GM12865 (cell line): ENCODE measurements around the gene NUMB.
"Not testable (repeated sequence)": the region's sequence is repeated elsewhere in the genome, so short reads cannot be mapped to it uniquely, and the experiment has no call there.

Experiments
- DNase-seq: peaks from one replicate; pipeline ENCODE4 v3.0.0; 2010; ENCODE audit warnings: low read depth
- H3K4me3 ChIP-seq: 2 replicates; pipeline ENCODE4 v1.5.1; 2011; ENCODE audit warnings: mild to moderate bottlenecking, low read depth, low read length, control low read depth
- CTCF ChIP-seq: IDR thresholded peaks from 2 replicates; pipeline ENCODE4 v1.5.1; 2011; ENCODE audit warnings: low read length, control low read depth, low read depth, inconsistent platforms; ENCODE audit not compliant: insufficient read depth; ENCODE audit errors: missing control alignments

Gene NUMB

DNA sequence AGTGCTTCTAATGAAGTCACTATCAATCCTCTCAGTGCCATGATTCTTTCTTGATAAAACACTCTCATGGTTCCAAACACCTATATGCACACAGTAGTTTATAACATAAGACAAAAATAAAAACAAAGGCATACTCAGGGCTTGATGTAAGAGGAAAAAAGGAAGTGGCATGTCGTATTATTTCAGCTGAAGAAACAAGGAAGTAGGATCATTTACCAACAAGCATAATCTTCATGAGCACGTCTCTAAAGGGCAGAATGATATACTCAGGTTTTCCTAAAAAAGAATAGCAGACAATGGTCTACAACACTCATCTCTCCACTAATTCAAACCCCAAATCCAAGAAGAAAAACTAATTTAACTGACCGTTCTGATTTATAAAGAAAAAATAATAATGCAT is 33.9 kb downstream of the NUMB start:
- peak; percentile 17 for DNase-seq
- H3K4me3 ChIP-seq: peak overlapping the region; percentile 9; the same call in 1 of the 2 replicates
- no peak for TF ChIP-seq CTCF

- DNase-seq, H3K4me3 ChIP-seq: not testable (repeated sequence)
Observed at GRCh38 chr14:73423092-73423491, 35.3 kb downstream of the NUMB start.

GRCh38 chr14:73422515-73422914 is 35.8 kb downstream of the NUMB start:
- no peak overlapping the region for H3K4me3 ChIP-seq
- no peak for DNase-seq
- TF ChIP-seq CTCF: no peak

DNA sequence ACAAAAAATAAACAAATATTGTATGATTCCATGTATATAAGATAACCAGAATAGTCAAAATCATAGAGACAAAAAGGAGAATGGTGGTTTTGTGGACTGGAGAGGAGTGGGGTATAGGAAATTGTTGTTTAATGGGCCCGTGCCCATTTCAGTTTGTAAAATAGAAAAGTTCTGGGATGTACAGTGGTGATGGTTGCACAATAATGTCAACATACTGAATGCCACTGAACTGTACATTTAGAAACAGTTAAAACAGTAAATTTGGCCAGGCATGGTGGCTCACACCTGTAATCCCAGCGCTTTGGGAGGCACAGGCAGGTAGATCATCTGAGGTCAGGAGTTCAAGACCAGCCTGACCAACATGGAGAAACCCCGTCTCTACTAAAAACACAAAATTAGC is 40.1 kb downstream of the NUMB start:
- no peak for TF ChIP-seq CTCF
- DNase-seq: no peak
- H3K4me3 ChIP-seq: no peak overlapping the region

DNA sequence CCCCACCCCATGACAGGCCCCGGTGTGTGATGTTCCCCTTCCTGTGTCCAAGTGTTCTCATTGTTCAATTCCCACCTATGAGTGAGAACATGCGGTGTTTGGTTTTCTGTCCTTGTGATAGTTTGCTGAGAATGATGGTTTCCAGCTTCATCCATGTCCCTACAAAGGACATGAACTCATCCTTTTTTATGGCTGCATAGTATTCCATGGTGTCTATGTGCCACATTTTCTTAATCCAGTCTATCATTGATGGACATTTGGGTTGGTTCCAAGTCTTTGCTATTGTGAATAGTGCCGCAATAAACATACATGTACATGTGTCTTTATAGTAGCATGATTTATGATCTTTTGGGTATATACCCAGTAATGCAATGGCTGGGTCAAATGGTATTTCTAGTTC is 52.1 kb downstream of the NUMB start:
- not testable (repeated sequence) for DNase-seq, H3K4me3 ChIP-seq

- TF ChIP-seq CTCF: no peak
- no peak for DNase-seq
- no peak overlapping the region for H3K4me3 ChIP-seq
Observed at GRCh38 chr14:73403181-73403752, 55.1 kb downstream of the NUMB start.

GRCh38 chr14:73402579-73402978 is 55.8 kb downstream of the NUMB start:
- H3K4me3 ChIP-seq: no peak overlapping the region
- TF ChIP-seq CTCF: no peak
- peak; percentile 68 for DNase-seq

DNA sequence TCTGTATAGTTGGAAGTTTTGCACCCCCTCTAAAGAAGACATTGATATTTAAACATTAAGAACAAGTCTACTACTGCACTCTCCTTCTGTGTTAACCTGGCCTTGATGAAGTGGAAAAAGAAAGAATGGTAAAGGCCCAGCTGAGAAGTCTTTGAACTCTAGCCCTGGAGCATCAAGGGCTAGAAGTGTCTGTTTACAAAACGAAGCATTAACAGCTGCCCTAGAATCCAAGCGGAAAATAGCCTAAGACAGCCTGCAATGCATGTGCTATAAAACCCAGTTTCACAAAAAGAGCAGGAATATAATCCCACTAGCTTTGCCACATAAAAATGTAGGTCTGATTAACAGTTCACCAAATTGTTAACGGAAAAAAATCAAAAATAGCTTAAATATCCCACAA is 60.5 kb downstream of the NUMB start:
- no peak overlapping the region for H3K4me3 ChIP-seq
- no peak for DNase-seq
- TF ChIP-seq CTCF: no peak
